GM18867 (cell line): ENCODE results near the gene MPP3.
A peak's percentile ranks its signal among the peaks of the same experiment; 100 is the strongest.
"Not testable (repeated sequence)": the region's sequence is repeated elsewhere in the genome, so short reads cannot be mapped to it uniquely, and the experiment has no call there.

Source experiments
- ATAC-seq: cut with Tn5 transposase; IDR thresholded peaks from one replicate; pipeline ENCODE4 v1.9.1; 2021; ENCODE audit warnings: mild to moderate bottlenecking, moderate library complexity; ENCODE audit not compliant: unreplicated experiment

MPP3 gene

GRCh38 chr17:43809121-43809520 lies 23.8 kb downstream of the MPP3 start:
- ATAC-seq: no peak

GRCh38 chr17:43808076-43808475 lies 24.9 kb downstream of the MPP3 start:
- no peak for ATAC-seq

- no peak for ATAC-seq
Observed at GRCh38 chr17:43805117-43805516, 27.8 kb downstream of the MPP3 start.

- ATAC-seq: no peak
Observed at GRCh38 chr17:43803758-43804157, 29.2 kb downstream of the MPP3 start.

- ATAC-seq: no peak
Observed at GRCh38 chr17:43801844-43802243, 31.1 kb downstream of the MPP3 start.

- no peak for ATAC-seq
Observed at GRCh38 chr17:43800736-43801135, 32.2 kb downstream of the MPP3 start.

GRCh38 chr17:43799047-43799446 lies 33.9 kb downstream of the MPP3 start:
- ATAC-seq: no peak

- ATAC-seq: not testable (repeated sequence)
Observed at GRCh38 chr17:43798024-43798423, 34.9 kb downstream of the MPP3 start.

GRCh38 chr17:43792668-43793067 lies 40.3 kb downstream of the MPP3 start:
- not testable (repeated sequence) for ATAC-seq

- no peak for ATAC-seq
Observed at GRCh38 chr17:43791589-43791988, 41.4 kb downstream of the MPP3 start.

- ATAC-seq: no peak
Observed at GRCh38 chr17:43790311-43790940, 42.5 kb downstream of the MPP3 start.

- ATAC-seq: no peak
Observed at GRCh38 chr17:43789482-43789881, 43.5 kb downstream of the MPP3 start.

- no peak for ATAC-seq
Observed at GRCh38 chr17:43788540-43788939, 44.4 kb downstream of the MPP3 start.

GRCh38 chr17:43787728-43788127 lies 45.2 kb downstream of the MPP3 start:
- no peak for ATAC-seq

GRCh38 chr17:43784628-43785101 lies 48.3 kb downstream of the MPP3 start:
- no peak for ATAC-seq

- no peak for ATAC-seq
Observed at GRCh38 chr17:43784068-43784467, 48.9 kb downstream of the MPP3 start.

GRCh38 chr17:43782913-43783680 lies 49.8 kb downstream of the MPP3 start:
- no peak for ATAC-seq

GRCh38 chr17:43780135-43780534 lies 52.8 kb downstream of the MPP3 start, which contains the start of gene CFAP97D1:
TSS of gene CFAP97D1 (plus strand) at chr17:43780435. CDS start at chr17:43780463, 28 bp downstream.
- no peak for ATAC-seq

GRCh38 chr17:43779145-43780125 lies 53.5 kb downstream of the MPP3 start:
- ATAC-seq: no peak

GRCh38 chr17:43778337-43779144 lies 54.4 kb downstream of the MPP3 start, which contains the start of gene DUSP3:
TSS of gene DUSP3 (minus strand) at chr17:43778977. CDS start at chr17:43778924, 53 bp downstream.
- peak; percentile 90 for ATAC-seq
